ENCODE measurements around the gene CRK. TPM values are rescaled to one million over a fixed set of nuclear protein-coding genes. Genes with fewer than 3 reads are reported as not detected.

The CRK gene
- total and polyA plus RNA-seq, 10 of the 15 experiments (the other 5 are each of a cell fraction or from before 2014, with no cell fraction given): 11.1 to 23.8 (median 20.5) TPM

DNA sequence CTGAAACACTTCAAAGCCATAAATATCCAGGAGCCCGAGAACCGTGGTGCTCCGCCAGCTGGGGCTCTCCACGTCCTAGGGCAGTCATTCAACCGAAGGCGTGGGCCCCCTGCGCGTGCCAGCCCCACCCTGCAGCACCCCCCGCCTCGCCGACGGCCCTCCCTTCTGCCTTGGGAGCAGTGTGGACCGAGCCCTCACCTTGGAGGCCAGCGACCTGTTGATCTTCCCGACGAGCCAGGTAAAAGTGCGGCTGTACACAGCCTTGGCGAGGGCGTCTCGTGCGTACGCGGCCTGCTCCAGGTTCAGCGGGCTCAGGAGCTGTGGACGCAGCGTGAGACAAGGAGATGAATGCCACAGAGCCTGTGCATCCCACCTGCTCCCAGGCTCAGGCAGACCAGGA is 22.4 kb upstream of the CRK start:
- ChIA-PET RAD21 (ENCODE audit: unreplicated experiment) (interaction anchor here (0.5 kb wide), 1 partner anchor 94 kb away, joined by 3 read pairs; no protein-coding TSS in a partner anchor), SMC1A (ENCODE audit: uncharacterized antibody, unreplicated experiment) (interaction anchor here (1.1 kb wide), 1 partner anchor 151 kb away, joined by 3 read pairs; no protein-coding TSS in a partner anchor), POLR2A (interaction anchor here (1.5 kb wide), 1 partner anchor 20 kb away, joined by 4 read pairs; no protein-coding TSS in a partner anchor), CTCF (interaction anchor here (1.5 kb wide), 1 partner anchor 113 kb away, joined by 4 read pairs; no protein-coding TSS in a partner anchor)
- H3K9me3 ChIP-seq (replicated peaks; ENCODE audit: control insufficient read depth, insufficient read depth, low read length): no peaks in the 10 kb centered on the region
- FAIRE-seq (no peak), ATAC-seq (no peak), DNase-seq (ENCODE audit: low read depth, low spot score) (no peak)
- TF ChIP-seq ZNF207 (IDR thresholded peaks at IDR 0.05; ENCODE audit: borderline replicate concordance) (no peak), STAT3 (IDR thresholded peaks at IDR 0.05; ENCODE audit: low read depth, low read length) (no peak), GABPA (IDR thresholded peaks at IDR 0.05; ENCODE audit: low read depth) (no peak)
- H3K79me2 ChIP-seq (ENCODE audit: control insufficient read depth, insufficient read depth, low read length): no peaks in the 10 kb centered on the region; the same call in 1 of the 2 replicates
- peaks cover 24% of the 10 kb centered on the region for H3K4me1 ChIP-seq (ENCODE audit: control insufficient read depth, insufficient read depth, low read length)
- WGBS (ENCODE audit: insufficient coverage, insufficient replicate concordance, low lambda C conversion rate, missing lambda C conversion rate): 97% methylated on average over 23 of the region's 26 CpGs
- H3K36me3 ChIP-seq (ENCODE audit: control insufficient read depth in 2 of 2, insufficient read depth in 2 of 2, low read length in 1 of 2): peaks cover 7% of the 10 kb centered on the region in 2 experiments; a peak in 3 of 4 replicates
- H3K4me2 ChIP-seq (ENCODE audit: control insufficient read depth, insufficient read depth): no peak overlapping the region
- no peak overlapping the region for H3K27ac ChIP-seq (ENCODE audit: control insufficient read depth, insufficient read depth)
- no peak overlapping the region for H3K4me3 ChIP-seq
- H3K27me3 ChIP-seq (replicated peaks in 1 of 2; ENCODE audit: control insufficient read depth in 2 of 2, insufficient read depth in 2 of 2, low read length in 1 of 2): no peaks in the 10 kb centered on the region
- no peaks in the 10 kb centered on the region for H4K20me1 ChIP-seq (ENCODE audit: control insufficient read depth, insufficient read depth)
- intact Hi-C loops (cut with micrococcal nuclease; ENCODE audit: unreplicated experiment): no loop called here
- H3K9ac ChIP-seq (ENCODE audit: control insufficient read depth, insufficient read depth, low read length): no peak overlapping the region
- BruUV-seq (replicated peaks): no TSS peak
- H2AFZ ChIP-seq (ENCODE audit: control insufficient read depth, low read depth, low read length): no peak overlapping the region
- in situ Hi-C loops (cut with MboI): no loop called here

DNA sequence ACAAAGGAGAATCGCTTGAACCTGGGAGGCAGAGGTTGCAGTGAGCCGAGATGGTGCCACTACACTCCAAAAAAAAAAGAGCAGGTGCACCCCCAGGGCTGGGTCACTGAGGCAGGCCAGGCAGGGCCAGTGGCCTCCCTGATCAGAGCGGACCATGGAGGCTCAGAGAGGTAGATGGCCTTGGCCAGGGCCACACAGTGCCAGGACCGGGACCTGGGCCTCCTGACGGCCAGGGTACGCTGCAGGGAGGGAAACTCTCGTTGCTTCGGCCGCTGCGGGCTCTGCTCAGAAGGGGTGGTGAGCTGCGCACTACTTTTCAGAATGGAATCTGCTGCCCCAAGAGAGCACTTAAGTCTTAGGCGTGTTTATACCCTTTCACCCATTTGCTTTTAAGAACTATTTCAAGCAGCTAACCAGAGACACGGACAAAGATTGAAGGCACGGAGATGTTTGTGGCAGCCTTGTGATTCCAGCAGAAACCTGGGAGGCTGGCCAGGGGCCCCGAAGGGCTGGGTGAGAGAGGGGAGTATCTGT is 19.4 kb upstream of the CRK start:
- Histone ChIP-seq H3K4me2 (ENCODE audit: control insufficient read depth, insufficient read depth) (peak overlapping the region; percentile 23), H3K27me3 (replicated peaks in 1 of 2; ENCODE audit: control insufficient read depth in 2 of 2, insufficient read depth in 2 of 2, low read length in 1 of 2) (no peaks in the 10 kb centered on the region), H3K27ac (ENCODE audit: control insufficient read depth, insufficient read depth) (peak overlapping the region; percentile 54), H3K4me1 (ENCODE audit: control insufficient read depth, insufficient read depth, low read length) (peaks cover 27% of the 10 kb centered on the region), H3K79me2 (ENCODE audit: control insufficient read depth, insufficient read depth, low read length) (no peaks in the 10 kb centered on the region; the same call in 1 of the 2 replicates), H3K9ac (ENCODE audit: control insufficient read depth, insufficient read depth, low read length) (no peak overlapping the region; the same call in 1 of the 2 replicates), H4K20me1 (ENCODE audit: control insufficient read depth, insufficient read depth) (no peaks in the 10 kb centered on the region), H3K4me3 (peak overlapping the region; percentile 63; the same call in 1 of the 2 replicates), H3K9me3 (replicated peaks; ENCODE audit: control insufficient read depth, insufficient read depth, low read length) (no peaks in the 10 kb centered on the region), H2AFZ (ENCODE audit: control insufficient read depth, low read depth, low read length) (no peak overlapping the region), H3K36me3 (ENCODE audit: control insufficient read depth in 2 of 2, insufficient read depth in 2 of 2, low read length in 1 of 2) (peaks cover 3 to 15% of the 10 kb centered on the region in 2 experiments)
- WGBS (ENCODE audit: insufficient coverage, insufficient replicate concordance, low lambda C conversion rate, missing lambda C conversion rate): 92% methylated on average over 15 of the region's 15 CpGs
- ChIA-PET POLR2A (interaction anchor here (0.8 to 3.2 kb wide), 13 partner anchors 9 to 132 kb away, joined by 3 to 22 read pairs (median 4); partner anchors contain the start of genes CRK, INPP5K and MYO1C), SMC1A (ENCODE audit: uncharacterized antibody, unreplicated experiment) (interaction anchor here (0.9 to 2.2 kb wide), 7 partner anchors 9 to 133 kb away, joined by 3 to 10 read pairs (median 5); partner anchors contain the start of gene INPP5K), CTCF (interaction anchor here (0.8 to 2.7 kb wide), 7 partner anchors 9 to 154 kb away, joined by 3 to 14 read pairs (median 5); partner anchors contain the start of genes INPP5K and SLC43A2), RAD21 (ENCODE audit: unreplicated experiment) (interaction anchor here (1.0 to 2.3 kb wide), 9 partner anchors 9 to 155 kb away, joined by 3 to 17 read pairs (median 4); partner anchors contain the start of gene INPP5K)
- no TSS peak for BruUV-seq (replicated peaks)
- DNase-seq (ENCODE audit: low read depth, low spot score): no peak
- intact Hi-C loops (cut with micrococcal nuclease; ENCODE audit: unreplicated experiment): no loop called here
- in situ Hi-C loops (cut with MboI): no loop called here
- TF ChIP-seq CREB1 (IDR thresholded peaks at IDR 0.05; ENCODE audit: low read depth): no peak
- TF ChIP-seq, protein P1, sequence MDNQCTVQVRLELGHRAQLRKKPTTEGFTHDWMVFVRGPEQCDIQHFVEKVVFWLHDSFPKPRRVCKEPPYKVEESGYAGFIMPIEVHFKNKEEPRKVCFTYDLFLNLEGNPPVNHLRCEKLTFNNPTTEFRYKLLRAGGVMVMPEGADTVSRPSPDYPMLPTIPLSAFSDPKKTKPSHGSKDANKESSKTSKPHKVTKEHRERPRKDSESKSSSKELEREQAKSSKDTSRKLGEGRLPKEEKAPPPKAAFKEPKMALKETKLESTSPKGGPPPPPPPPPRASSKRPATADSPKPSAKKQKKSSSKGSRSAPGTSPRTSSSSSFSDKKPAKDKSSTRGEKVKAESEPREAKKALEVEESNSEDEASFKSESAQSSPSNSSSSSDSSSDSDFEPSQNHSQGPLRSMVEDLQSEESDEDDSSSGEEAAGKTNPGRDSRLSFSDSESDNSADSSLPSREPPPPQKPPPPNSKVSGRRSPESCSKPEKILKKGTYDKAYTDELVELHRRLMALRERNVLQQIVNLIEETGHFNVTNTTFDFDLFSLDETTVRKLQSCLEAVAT (IDR thresholded peaks at IDR 0.05): peak; percentile 29; the same call in 1 of the 2 replicates
- no peak for FAIRE-seq
- peak; percentile 1; the same call in 2 of the 3 replicates for ATAC-seq
